Measurements from ENCODE around the gene PIGC.

Gene PIGC

DNA sequence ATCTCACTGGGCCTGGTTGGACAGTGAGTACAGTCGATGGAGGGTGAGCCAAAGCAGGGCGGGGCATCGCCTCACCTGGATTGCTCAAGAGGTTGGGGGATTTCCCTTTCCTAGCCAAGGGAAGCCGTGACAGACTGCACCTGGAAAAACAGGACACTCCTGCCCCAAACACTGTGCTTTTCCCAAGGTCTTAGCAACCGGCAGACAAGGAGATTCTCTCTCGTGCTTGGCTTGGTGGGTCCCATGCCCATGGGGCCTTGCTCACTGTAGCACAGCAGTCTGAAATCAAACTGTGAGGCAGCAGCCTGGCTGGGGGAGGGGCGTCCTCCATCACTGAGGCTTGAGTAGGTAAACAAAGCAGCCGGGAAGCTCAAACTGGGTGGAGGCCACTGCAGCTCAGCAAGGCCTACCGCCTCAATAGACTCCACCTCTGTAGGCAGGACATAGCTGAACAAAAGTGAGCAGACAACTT is 12.1 kb downstream of the PIGC start:
- DNase-seq (ENCODE audit: low spot score) = no peak
- Mint-ChIP-seq H3K9me3 (no peaks in the 10 kb centered on the region), H3K27ac (no peak overlapping the region), H3K27me3 (ENCODE audit: low read depth) (no peaks in the 10 kb centered on the region), H3K4me3 (no peak overlapping the region), H3K36me3 (ENCODE audit: low read depth) (peaks cover 8% of the 10 kb centered on the region), H3K4me1 (ENCODE audit: low read depth) (peaks cover 22% of the 10 kb centered on the region)

DNA sequence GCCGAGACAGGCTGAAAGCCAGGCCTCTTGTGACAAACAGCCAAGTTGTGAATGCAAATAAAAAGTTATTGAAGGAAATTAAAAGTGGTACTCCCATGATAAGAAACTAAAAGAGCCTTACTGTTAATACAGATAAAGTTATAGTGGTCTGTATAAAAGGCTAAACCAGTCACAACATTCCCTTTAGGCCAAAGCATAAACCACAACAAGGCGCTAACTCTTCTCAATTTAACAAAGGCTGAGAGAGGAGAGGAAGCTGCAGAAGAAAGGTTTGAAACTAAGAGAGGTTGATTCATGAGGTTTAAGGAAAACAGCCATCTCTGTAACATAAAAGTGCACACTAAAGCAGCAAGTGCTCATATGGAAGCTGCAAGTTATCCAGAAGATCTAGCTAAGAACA is 12.7 kb downstream of the PIGC start:
- H3K4me3 Mint-ChIP-seq = no peak overlapping the region

DNA sequence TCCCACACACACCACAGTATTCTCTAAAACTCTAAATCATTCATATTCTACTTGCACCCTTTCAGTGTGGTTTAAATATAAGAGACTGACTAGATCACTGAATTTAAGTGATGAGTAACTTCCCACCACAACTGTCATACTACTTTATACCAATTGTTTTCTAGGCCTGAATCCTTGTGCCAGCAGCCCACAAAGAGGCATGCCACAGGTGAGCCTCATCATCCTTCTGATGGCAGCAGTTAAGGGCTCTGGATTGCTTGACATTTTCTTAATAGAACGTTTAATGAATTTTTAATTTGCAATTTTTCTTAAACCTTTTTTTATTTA is 13.8 kb downstream of the PIGC start:
- DNase-seq (ENCODE audit: low spot score) = no peak
- Mint-ChIP-seq H3K4me3 (no peak overlapping the region), H3K27me3 (ENCODE audit: low read depth) (no peaks in the 10 kb centered on the region), H3K9me3 (no peaks in the 10 kb centered on the region), H3K27ac (no peak overlapping the region), H3K4me1 (ENCODE audit: low read depth) (peaks cover 22% of the 10 kb centered on the region), H3K36me3 (ENCODE audit: low read depth) (peaks cover 2% of the 10 kb centered on the region)

More for the DNA sequence above, 12.7 kb downstream of the PIGC start:
- Mint-ChIP-seq H3K4me1 (ENCODE audit: low read depth) (peaks cover 22% of the 10 kb centered on the region), H3K27ac (no peak overlapping the region), H3K36me3 (ENCODE audit: low read depth) (peaks cover 8% of the 10 kb centered on the region), H3K27me3 (ENCODE audit: low read depth) (no peaks in the 10 kb centered on the region), H3K9me3 (no peaks in the 10 kb centered on the region)
- DNase-seq (ENCODE audit: low spot score) = no peak

DNA sequence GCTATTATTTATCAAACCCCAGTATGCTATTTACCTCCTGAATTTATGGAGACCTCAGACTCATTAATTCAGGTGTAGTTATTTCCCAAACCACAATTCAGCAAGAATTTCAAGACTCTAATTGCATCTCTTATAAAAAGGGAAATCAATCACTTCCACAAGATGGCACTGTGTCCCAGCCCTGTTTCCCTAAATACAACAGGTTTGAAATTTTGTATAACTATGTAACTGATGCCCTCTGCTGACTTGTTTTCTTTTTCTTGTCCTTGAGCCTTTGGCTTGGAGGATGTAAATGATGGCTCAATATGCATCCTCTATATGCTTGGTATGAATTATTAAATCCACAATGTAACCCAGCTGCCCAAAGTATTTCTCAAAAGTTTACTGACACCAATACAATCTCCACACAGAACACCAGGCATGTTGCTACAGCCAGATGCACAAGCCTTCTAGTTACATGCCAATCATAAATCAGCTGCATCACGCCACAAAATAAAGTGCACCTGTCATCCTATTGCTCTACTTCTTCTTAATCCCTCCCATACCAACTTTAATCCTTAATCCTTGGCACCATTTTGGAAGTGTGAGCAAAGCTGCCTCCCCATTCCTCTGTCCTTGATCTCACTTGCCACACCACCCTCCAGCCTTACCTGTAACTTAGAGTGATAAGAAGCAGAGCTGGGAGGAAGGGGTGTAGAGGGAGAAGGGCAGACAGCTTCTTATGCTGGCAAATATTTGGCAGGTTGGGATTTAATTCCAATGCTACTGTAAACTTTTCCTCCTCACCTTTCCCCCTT is 14.3 kb downstream of the PIGC start:
- H3K27ac Mint-ChIP-seq = no peak overlapping the region
- no peaks in the 10 kb centered on the region for H3K9me3 Mint-ChIP-seq
- peaks cover 22% of the 10 kb centered on the region for H3K4me1 Mint-ChIP-seq (ENCODE audit: low read depth)
- H3K36me3 Mint-ChIP-seq (ENCODE audit: low read depth) = peaks cover 2% of the 10 kb centered on the region
- no peaks in the 10 kb centered on the region for H3K27me3 Mint-ChIP-seq (ENCODE audit: low read depth)
- no peak overlapping the region for H3K4me3 Mint-ChIP-seq
- DNase-seq (ENCODE audit: low spot score) = peak; percentile 22

DNA sequence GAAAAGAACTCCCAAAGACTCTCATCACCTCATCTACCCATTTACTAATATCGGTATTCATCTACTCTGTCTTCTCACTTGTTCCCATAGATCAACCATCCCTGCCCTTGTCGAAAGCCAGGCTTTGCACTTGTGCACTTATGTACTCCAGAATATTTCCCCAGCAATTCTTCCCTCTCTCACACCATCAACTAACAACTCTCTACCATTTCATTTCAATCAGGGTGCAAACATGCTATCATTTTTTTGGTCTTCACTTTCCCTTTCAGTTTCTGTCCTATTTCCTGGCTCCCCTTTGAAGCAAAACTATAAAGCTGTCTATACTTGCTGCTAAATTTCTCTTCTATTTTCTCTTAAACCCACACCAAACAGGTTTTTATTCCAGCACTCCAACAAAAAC is 16.7 kb downstream of the PIGC start:
- Mint-ChIP-seq H3K4me3 (no peak overlapping the region), H3K27ac (no peak overlapping the region), H3K9me3 (no peaks in the 10 kb centered on the region), H3K27me3 (ENCODE audit: low read depth) (no peaks in the 10 kb centered on the region), H3K36me3 (ENCODE audit: low read depth) (no peaks in the 10 kb centered on the region), H3K4me1 (ENCODE audit: low read depth) (peaks cover 14% of the 10 kb centered on the region)
- no peak for DNase-seq (ENCODE audit: low spot score)

DNA sequence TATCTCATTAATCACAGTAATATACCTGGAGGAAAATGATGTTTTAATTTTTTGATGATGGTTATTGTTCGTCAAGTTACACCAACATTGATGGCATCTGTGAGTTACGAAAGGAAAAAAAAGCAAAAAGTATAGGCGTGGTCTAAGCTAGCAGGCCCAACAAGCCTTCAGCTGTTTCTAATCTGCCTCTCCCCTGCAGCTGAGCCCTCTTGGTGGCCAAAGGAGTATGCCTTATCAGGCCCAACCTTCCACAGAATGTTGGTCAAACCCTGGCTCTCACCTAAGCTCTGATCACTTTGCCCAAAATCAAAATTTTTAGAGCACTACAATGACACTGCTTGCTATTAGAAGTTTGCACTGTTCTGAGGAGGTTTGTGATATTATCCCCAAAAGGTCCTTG is 18.5 kb downstream of the PIGC start:
- Mint-ChIP-seq H3K27me3 (ENCODE audit: low read depth) (peaks cover 2% of the 10 kb centered on the region), H3K9me3 (no peaks in the 10 kb centered on the region), H3K4me3 (no peak overlapping the region), H3K27ac (no peak overlapping the region), H3K36me3 (ENCODE audit: low read depth) (no peaks in the 10 kb centered on the region), H3K4me1 (ENCODE audit: low read depth) (peaks cover 9% of the 10 kb centered on the region)
- no peak for DNase-seq (ENCODE audit: low spot score)

DNA sequence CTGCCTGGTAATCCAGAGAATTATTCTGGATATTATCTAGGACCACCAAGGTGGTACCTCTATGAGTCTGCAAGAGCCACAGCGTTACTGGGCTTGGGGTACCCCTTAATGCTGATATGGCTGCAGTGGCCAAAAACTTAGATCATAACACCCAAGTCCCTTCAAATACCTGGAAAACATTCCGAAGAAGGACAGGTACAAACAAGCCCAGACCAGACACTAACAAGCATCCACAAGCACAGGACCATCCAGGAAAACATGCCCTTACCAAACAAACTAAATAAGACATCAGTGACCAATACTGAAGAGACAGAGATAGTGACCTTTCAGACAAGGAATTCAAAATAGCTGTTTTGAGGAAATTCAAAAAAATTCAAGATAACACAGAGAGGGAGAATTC is 20.5 kb downstream of the PIGC start:
- peaks cover 2% of the 10 kb centered on the region for H3K4me1 Mint-ChIP-seq (ENCODE audit: low read depth)
- peaks cover 6% of the 10 kb centered on the region for H3K27me3 Mint-ChIP-seq (ENCODE audit: low read depth)
- no peaks in the 10 kb centered on the region for H3K9me3 Mint-ChIP-seq
- no peak overlapping the region for H3K4me3 Mint-ChIP-seq
- no peak for DNase-seq (ENCODE audit: low spot score)
- no peaks in the 10 kb centered on the region for H3K36me3 Mint-ChIP-seq (ENCODE audit: low read depth)
- no peak overlapping the region for H3K27ac Mint-ChIP-seq

DNA sequence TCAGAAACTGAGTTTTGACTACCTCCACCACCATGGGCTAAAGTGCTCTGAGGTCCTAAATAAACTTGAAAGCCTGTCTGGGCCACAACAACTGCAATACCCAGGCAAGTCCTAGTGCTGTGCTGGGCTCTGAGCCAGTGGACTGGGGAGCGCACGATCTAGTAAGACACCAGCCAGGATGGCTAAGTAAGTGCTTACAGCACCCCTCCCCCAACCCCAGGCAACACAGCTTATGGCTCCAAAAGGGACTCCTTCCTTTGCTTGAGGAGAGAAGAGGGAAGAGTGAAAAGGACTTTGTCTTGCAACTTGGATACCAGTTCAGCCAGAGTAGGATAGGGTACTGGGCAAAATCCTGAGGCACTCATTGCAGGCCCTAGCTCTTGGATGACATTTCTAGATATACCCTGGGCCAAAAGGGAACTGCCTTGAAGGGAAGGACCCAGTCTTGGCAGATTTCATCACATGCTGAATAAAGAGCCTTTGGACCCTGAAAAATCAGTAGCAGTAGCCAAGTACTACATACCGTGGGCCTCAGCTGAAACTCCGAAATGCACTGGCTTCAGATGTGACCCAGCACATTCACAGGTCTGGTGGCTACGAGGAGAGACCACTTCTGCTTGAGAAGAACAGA is 21.8 kb downstream of the PIGC start:
- DNase-seq (ENCODE audit: low spot score) = no peak
- no peak overlapping the region for H3K4me3 Mint-ChIP-seq
- H3K4me1 Mint-ChIP-seq (ENCODE audit: low read depth) = peaks cover 2% of the 10 kb centered on the region
- peaks cover 6% of the 10 kb centered on the region for H3K27me3 Mint-ChIP-seq (ENCODE audit: low read depth)
- no peaks in the 10 kb centered on the region for H3K9me3 Mint-ChIP-seq
- no peak overlapping the region for H3K27ac Mint-ChIP-seq
- H3K36me3 Mint-ChIP-seq (ENCODE audit: low read depth) = no peaks in the 10 kb centered on the region

DNA sequence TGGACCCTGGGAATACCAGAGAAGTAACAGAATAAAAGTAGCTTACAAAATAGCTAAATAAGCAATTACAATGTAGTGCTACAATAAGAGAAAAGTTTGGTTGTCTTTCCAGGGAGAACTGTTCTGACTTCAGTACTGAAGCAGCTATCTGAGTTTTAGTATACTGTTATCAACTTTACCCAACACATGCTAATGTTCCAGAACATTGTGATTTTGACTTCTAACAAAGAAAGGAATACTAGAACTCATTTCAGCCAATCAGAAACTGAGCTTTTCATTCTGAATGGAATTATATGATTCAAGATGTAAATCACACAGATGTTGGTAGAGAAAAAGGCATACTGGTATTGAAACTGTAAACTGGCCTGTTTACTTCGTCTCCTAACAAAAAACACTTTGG is 23.5 kb downstream of the PIGC start, which contains the start of gene C1orf105:
Gene C1orf105, plus strand, starts transcription at position 301 of the 400 bp plus-strand sequence. CDS start 201 bp downstream, outside the sequence.
- no peaks in the 10 kb centered on the region for H3K9me3 Mint-ChIP-seq
- H3K36me3 Mint-ChIP-seq (ENCODE audit: low read depth) = no peaks in the 10 kb centered on the region
- no peak for DNase-seq (ENCODE audit: low spot score)
- peaks cover 2% of the 10 kb centered on the region for H3K4me1 Mint-ChIP-seq (ENCODE audit: low read depth)
- H3K4me3 Mint-ChIP-seq = no peak within 1 kb of the TSS
- H3K27me3 Mint-ChIP-seq (ENCODE audit: low read depth) = peaks cover 6% of the 10 kb centered on the region
- H3K27ac Mint-ChIP-seq = no peak within 1 kb of the TSS

DNA sequence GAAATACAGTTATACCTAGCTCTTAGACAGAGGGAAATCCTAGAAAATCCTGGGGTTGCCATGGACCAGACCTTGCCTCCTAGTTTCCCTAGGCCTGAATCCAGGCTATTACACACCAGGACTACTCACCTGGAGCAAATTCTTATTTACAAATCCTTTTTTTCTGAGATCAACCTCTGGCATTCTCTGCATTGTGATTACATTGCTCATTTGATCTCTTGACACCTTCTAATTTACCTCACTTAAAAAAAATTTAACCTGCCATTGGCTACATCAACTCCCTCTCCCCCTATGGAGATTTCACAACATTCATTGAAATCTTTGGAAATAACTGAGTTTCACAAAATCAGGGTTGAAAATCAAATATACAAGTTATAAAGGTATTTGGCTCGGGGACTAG is 26.3 kb downstream of the PIGC start:
- no peak for DNase-seq (ENCODE audit: low spot score)
- Mint-ChIP-seq H3K9me3 (no peaks in the 10 kb centered on the region), H3K27ac (no peak overlapping the region), H3K36me3 (ENCODE audit: low read depth) (no peaks in the 10 kb centered on the region), H3K4me3 (no peak overlapping the region), H3K27me3 (ENCODE audit: low read depth) (peaks cover 6% of the 10 kb centered on the region), H3K4me1 (ENCODE audit: low read depth) (peaks cover 2% of the 10 kb centered on the region)

DNA sequence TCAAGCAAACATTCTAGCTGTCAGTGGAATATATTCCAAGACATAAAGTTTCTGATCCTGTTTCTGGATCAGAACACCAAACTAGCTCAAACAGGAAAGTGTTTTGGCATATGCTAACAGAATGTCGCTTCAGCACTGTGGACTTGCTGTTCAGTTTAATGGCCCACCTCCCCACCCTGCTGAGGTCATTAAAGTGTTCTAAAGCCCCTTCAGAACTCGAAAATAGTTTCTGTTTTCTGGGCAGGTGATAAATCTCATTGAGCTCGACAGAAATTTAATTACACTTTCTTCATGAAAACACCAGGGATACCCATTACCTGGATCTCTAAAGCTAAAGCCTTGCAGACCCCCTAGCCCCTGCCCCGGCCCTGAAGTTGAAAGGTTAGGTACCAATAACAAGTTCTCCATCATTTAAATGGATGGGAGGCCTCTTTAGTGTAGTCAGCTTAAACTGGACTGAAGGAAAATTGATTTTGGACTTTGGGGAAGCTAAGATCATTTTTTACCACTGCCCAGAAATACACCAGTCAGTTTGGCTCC is 27.3 kb downstream of the PIGC start:
- no peaks in the 10 kb centered on the region for H3K36me3 Mint-ChIP-seq (ENCODE audit: low read depth)
- H3K27ac Mint-ChIP-seq = no peak overlapping the region
- peaks cover 2% of the 10 kb centered on the region for H3K4me1 Mint-ChIP-seq (ENCODE audit: low read depth)

DNA sequence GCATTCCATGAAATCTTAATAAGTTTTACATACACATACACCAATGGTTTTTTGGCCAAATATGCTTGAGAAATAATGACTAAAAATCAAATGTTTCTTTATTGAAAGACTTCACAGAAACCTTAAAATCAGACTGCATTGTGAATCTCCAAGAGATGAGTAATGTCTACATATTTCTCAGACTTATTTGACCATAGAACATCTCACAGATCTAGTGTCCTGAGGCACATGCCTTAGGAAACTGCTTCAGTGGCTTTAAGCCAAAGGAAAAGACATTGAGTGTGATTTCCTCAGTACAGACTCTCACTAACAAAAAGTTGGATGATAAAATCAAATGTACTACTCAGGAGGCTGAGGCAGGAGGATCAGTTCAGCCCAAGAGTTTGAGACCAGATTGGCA is 29.5 kb downstream of the PIGC start:
- Mint-ChIP-seq H3K36me3 (ENCODE audit: low read depth) (no peaks in the 10 kb centered on the region), H3K9me3 (no peaks in the 10 kb centered on the region), H3K4me3 (no peak overlapping the region), H3K4me1 (ENCODE audit: low read depth) (no peaks in the 10 kb centered on the region), H3K27me3 (ENCODE audit: low read depth) (peaks cover 2% of the 10 kb centered on the region), H3K27ac (no peak overlapping the region)
- DNase-seq (ENCODE audit: low spot score) = no peak

More for the DNA sequence above, 27.3 kb downstream of the PIGC start:
- no peak overlapping the region for H3K4me3 Mint-ChIP-seq
- DNase-seq (ENCODE audit: low spot score) = no peak
- no peaks in the 10 kb centered on the region for H3K9me3 Mint-ChIP-seq
- peaks cover 6% of the 10 kb centered on the region for H3K27me3 Mint-ChIP-seq (ENCODE audit: low read depth)

DNA sequence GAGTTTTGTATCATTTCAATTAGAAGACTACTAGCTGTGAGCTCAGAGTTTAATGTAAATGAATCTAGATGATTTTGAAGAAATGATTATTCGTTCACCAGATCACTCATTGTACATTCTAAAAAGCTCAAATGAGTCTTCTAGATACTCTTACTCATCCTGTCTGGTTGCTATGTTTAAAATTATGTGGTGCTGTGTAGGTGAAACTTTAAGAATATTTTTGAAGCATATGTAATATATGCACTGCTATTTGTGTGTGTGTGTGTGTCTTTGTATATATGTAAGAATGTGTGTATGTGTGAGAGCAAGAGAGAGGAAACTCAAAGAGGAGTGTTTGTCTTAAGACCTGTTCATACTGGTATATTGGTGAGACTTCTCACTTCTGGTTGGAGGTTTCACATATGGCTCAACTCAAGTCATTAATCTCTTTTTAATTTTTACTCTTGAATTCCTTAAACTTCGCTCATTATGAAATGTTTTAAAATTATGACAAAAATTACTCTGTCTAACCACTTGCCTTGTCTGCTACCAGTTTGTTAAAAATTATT is 32.0 kb downstream of the PIGC start:
- Mint-ChIP-seq H3K27ac (no peak overlapping the region), H3K9me3 (no peaks in the 10 kb centered on the region)
- DNase-seq (ENCODE audit: low spot score) = no peak

DNA sequence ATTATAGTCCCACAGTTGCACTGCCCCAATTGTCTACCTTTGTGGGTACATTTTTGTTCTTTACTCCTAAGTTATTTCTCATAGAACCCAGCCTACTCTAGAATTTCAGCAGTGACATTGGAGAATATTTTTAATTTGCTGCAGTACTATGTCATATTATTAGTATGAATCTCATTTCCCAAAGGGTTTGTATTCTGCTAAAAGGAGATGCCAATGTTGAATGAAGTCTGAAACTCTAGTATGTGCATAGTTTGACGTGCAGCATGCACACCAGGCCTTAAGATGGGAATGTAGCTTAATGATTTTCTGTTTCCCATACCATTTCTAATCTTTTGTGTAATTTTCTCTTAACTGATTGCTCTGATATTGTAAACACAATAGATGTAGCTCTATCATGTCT is 33.8 kb downstream of the PIGC start:
- no peak overlapping the region for H3K4me3 Mint-ChIP-seq
- H3K27me3 Mint-ChIP-seq (ENCODE audit: low read depth) = peaks cover 2% of the 10 kb centered on the region
- H3K27ac Mint-ChIP-seq = no peak overlapping the region
- H3K4me1 Mint-ChIP-seq (ENCODE audit: low read depth) = no peaks in the 10 kb centered on the region
- no peaks in the 10 kb centered on the region for H3K9me3 Mint-ChIP-seq
- no peaks in the 10 kb centered on the region for H3K36me3 Mint-ChIP-seq (ENCODE audit: low read depth)
- no peak for DNase-seq (ENCODE audit: low spot score)

More for the DNA sequence above, 32.0 kb downstream of the PIGC start:
- Mint-ChIP-seq H3K4me3 (no peak overlapping the region), H3K27me3 (ENCODE audit: low read depth) (peaks cover 2% of the 10 kb centered on the region), H3K36me3 (ENCODE audit: low read depth) (no peaks in the 10 kb centered on the region), H3K4me1 (ENCODE audit: low read depth) (no peaks in the 10 kb centered on the region)
